Smooth muscle cell (in vitro differentiated cells): ENCODE measurements around the gene TMPRSS12. TPM values are rescaled to one million over a fixed set of nuclear protein-coding genes. Genes with fewer than 3 reads are reported as not detected.

Source experiments
- DNase-seq: peaks from one replicate; lab custom pipeline; 2025; ENCODE audit not compliant: unreplicated experiment; lab: John Stamatoyannopoulos, UW
- H2AFZ ChIP-seq: fragments of 200-600 bp; sonication (generic); 2 replicates; pipeline ENCODE4 v1.6.0; 2016; ENCODE audit warnings: antibody characterized with exemption, low read depth, mild to moderate bottlenecking
- H3F3A ChIP-seq: fragments of 200-600 bp; sonication (generic); 2 replicates; pipeline ENCODE4 v1.6.0; 2017; ENCODE audit warnings: antibody characterized with exemption, low read depth
- H3K27ac ChIP-seq: fragments of 200-600 bp; sonication (generic); 2 replicates; pipeline ENCODE4 v1.5.1; 2016; ENCODE audit warnings: low read depth, mild to moderate bottlenecking
- H3K27me3 ChIP-seq: fragments of 200-600 bp; sonication (generic); 2 replicates; pipeline ENCODE4 v1.6.1; 2016; ENCODE audit warnings: low read depth, mild to moderate bottlenecking
- H3K36me3 ChIP-seq: fragments of 200-600 bp; sonication (generic); 2 replicates; pipeline ENCODE4 v1.5.1; 2016; ENCODE audit warnings: low read depth
- H3K4me1 ChIP-seq: fragments of 200-600 bp; sonication (generic); 2 replicates; pipeline ENCODE4 v1.5.1; 2016; ENCODE audit warnings: low read depth
- H3K4me2 ChIP-seq: fragments of 200-600 bp; sonication (generic); 2 replicates; pipeline ENCODE4 v1.6.0; 2016; ENCODE audit warnings: mild to moderate bottlenecking
- H3K4me3 ChIP-seq: fragments of 200-600 bp; sonication (generic); 2 replicates; pipeline ENCODE4 v1.5.1; 2016; ENCODE audit warnings: mild to moderate bottlenecking
- H3K79me2 ChIP-seq: fragments of 200-600 bp; sonication (generic); 2 replicates; pipeline ENCODE4 v1.6.0; 2016; ENCODE audit warnings: low read depth, mild to moderate bottlenecking
- H3K9ac ChIP-seq: fragments of 200-600 bp; sonication (generic); 2 replicates; pipeline ENCODE4 v1.6.0; 2016; ENCODE audit warnings: low read depth
- H3K9me3 ChIP-seq: fragments of 200-600 bp; sonication (generic); replicated peaks from 2 replicates; pipeline ENCODE4 v1.5.1; 2016; ENCODE audit warnings: low read depth
- H4K20me1 ChIP-seq: fragments of 200-600 bp; sonication (generic); 2 replicates; pipeline ENCODE4 v1.6.0; 2016; ENCODE audit warnings: low read depth
- WGBS: methylation state at CpG from one replicate; pipeline ENCODE4 v1.1.7; 2016; ENCODE audit warnings: low lambda C conversion rate; 5-methylcytosine and 5-hydroxymethylcytosine counted together
- polyA plus RNA-seq: library from polyadenylated mRNA; unstranded; fragments of >200 nt; fragmentation: Nextera tagmentation; extraction: Ambion mirVana; gene quantifications from 2 replicates; pipeline ENCODE4 v1.2.1, GENCODE V29; 2016
- small RNA-seq: library from RNA; depleted of rRNA; stranded (forward); fragments of <200 nt; gene quantifications from one replicate; pipeline ENCODE3, GENCODE V24; 2014
- total RNA-seq: library from RNA; depleted of rRNA; stranded (reverse); fragments of >200 nt; gene quantifications from 2 replicates; pipeline ENCODE4 v1.2.3, GENCODE V29; 2014
- TF ChIP-seq, protein P1 (sequence below): fragments of 200-600 bp; sonication (generic); IDR thresholded peaks from 2 replicates; pipeline ENCODE4 v1.5.1; 2017; ENCODE audit warnings: borderline replicate concordance, mild to moderate bottlenecking, antibody characterized with exemption; ENCODE audit not compliant: insufficient read depth, poor library complexity, severe bottlenecking

The TMPRSS12 gene
- total and polyA plus RNA-seq, 2 experiments from 2014 or later = not detected

DNA sequence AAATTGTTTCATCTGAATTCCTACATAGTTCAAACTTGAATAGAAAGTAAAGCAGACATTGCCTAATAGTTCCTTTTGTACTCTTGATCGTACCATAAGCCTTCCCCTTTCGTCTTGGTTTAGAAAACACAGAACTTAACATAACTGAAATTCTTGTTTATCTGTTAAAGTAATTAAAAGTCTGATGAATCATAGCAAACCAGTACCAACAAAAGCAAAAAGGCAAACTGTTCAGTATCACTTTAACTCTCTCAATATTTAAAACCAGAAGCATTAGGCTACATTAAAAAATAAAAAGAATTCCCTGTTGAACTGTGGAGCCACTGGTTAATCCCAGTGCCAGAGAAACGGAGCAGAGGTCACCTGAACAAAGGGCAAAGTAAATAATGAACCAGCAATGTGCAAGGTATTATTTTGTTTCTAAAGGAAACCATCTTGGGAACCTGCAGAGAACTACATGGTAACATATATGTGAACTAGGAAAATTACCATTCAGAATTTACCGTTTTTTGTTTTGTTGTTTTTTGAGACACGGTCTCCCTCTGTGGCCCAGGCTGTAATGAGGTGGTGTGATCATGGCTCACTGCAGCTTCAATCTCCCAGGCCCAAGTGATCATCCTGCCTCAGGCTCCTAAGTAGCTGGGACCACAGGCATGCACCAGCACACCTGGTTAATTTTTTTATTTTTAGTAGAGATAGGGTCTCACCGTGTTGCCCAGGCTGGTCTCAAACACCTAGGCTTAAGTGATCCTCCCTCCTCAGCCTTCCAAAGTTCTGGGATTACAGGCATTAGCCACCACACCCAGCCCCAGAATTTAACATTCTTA lies 92.5 kb downstream of the TMPRSS12 start:
- H3K4me1 ChIP-seq = peaks cover 19% of the 10 kb centered on the region
- peak overlapping the region; percentile 71 for H3K4me2 ChIP-seq
- DNase-seq = no peak
- peak overlapping the region; percentile 33 for H3K9ac ChIP-seq
- H3F3A ChIP-seq = peaks cover 10% of the 10 kb centered on the region
- TF ChIP-seq, protein P1, sequence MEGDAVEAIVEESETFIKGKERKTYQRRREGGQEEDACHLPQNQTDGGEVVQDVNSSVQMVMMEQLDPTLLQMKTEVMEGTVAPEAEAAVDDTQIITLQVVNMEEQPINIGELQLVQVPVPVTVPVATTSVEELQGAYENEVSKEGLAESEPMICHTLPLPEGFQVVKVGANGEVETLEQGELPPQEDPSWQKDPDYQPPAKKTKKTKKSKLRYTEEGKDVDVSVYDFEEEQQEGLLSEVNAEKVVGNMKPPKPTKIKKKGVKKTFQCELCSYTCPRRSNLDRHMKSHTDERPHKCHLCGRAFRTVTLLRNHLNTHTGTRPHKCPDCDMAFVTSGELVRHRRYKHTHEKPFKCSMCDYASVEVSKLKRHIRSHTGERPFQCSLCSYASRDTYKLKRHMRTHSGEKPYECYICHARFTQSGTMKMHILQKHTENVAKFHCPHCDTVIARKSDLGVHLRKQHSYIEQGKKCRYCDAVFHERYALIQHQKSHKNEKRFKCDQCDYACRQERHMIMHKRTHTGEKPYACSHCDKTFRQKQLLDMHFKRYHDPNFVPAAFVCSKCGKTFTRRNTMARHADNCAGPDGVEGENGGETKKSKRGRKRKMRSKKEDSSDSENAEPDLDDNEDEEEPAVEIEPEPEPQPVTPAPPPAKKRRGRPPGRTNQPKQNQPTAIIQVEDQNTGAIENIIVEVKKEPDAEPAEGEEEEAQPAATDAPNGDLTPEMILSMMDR = no peak
- WGBS = 30% methylated on average over 6 of the region's 6 CpGs
- H4K20me1 ChIP-seq = no peaks in the 10 kb centered on the region
- no peaks in the 10 kb centered on the region for H3K36me3 ChIP-seq
- no peaks in the 10 kb centered on the region for H3K79me2 ChIP-seq
- no peaks in the 10 kb centered on the region for H3K27me3 ChIP-seq
- H3K4me3 ChIP-seq = peak overlapping the region; percentile 17
- peak overlapping the region; percentile 90 for H3K27ac ChIP-seq
- no peaks in the 10 kb centered on the region for H3K9me3 ChIP-seq
- no peak overlapping the region for H2AFZ ChIP-seq

DNA sequence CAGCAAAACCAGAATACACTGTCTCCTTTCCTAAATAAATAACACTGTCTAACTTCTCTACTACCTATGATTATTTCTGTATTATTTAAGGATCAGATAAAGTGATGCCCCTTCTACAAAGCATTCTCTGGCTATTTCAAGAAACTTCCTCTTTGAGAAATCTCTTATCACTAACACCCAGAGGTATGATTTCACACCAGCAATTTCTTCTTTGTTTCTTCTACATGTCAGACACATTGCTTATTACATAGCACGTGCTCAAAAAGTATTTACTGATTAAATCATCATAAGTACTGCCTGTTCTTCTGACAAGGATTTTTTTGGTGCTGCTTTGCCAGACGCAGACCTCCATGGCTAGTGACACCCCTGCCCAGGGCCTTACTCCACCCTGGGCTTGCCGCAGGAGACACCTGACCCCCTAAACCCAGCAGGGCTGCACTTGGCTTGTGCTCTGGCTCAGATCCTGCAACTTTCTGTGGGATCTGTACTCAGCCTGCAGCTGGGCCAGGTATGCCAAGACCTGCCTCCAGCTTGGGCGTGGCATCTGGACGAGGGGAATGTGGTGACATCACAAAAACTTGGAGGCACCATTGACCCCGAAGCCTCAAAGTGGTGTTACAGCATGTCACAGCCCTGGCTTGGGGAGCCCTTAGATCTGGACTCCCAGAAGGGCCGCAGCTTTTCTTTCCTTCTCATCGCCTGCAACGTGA lies 94.2 kb downstream of the TMPRSS12 start:
- no peak for DNase-seq
- Histone ChIP-seq H3K27me3 (no peaks in the 10 kb centered on the region), H2AFZ (no peak overlapping the region), H4K20me1 (no peaks in the 10 kb centered on the region), H3K4me3 (no peak overlapping the region), H3K9ac (no peak overlapping the region), H3F3A (peaks cover 10% of the 10 kb centered on the region), H3K36me3 (no peaks in the 10 kb centered on the region), H3K27ac (peak overlapping the region; percentile 6), H3K4me2 (no peak overlapping the region), H3K79me2 (no peaks in the 10 kb centered on the region), H3K4me1 (peaks cover 19% of the 10 kb centered on the region), H3K9me3 (no peaks in the 10 kb centered on the region)
- TF ChIP-seq, protein P1 = no peak
- WGBS = 84% methylated on average over 9 of the region's 9 CpGs

Small RNA genes lying within 50 kb of the gene (small RNA-seq; reads per million reads assigned to genes)
- gene AC013244.2 (0.21 reads per million), gene RN7SL519P (not detected)

Other genes starting within 250 kb of the TMPRSS12 start
- gene ATF1, start 78.8 kb upstream of the TMPRSS12 start, total RNA-seq = 28.4 and 29.3 TPM in 2 replicates
- 19.5 and 20.7 TPM in 2 replicates for gene ATF1, start 78.8 kb upstream of the TMPRSS12 start, polyA plus RNA-seq
- gene HIGD1C, start 109.6 kb downstream of the TMPRSS12 start, total RNA-seq = not detected in 2 replicates
- gene HIGD1C, start 109.6 kb downstream of the TMPRSS12 start, polyA plus RNA-seq = not detected in 2 replicates
- 31.3 and 52.9 TPM in 2 replicates for gene SLC11A2, start 183.5 kb downstream of the TMPRSS12 start, total RNA-seq
- 22.9 and 26.5 TPM in 2 replicates for gene SLC11A2, start 183.5 kb downstream of the TMPRSS12 start, polyA plus RNA-seq
- gene LETMD1, start 205.4 kb downstream of the TMPRSS12 start, total RNA-seq = 32.9 and 45.4 TPM in 2 replicates
- 8.9 and 10.8 TPM in 2 replicates for gene LETMD1, start 205.4 kb downstream of the TMPRSS12 start, polyA plus RNA-seq
- gene CSRNP2, start 240.7 kb downstream of the TMPRSS12 start, total RNA-seq = 33.8 and 37.2 TPM in 2 replicates
- gene CSRNP2, start 240.7 kb downstream of the TMPRSS12 start, polyA plus RNA-seq = 26.3 and 27.2 TPM in 2 replicates